Uterus (tissue), 4 donors: Measurements from ENCODE around the gene BCAN. TPM values are rescaled to one million over a fixed set of nuclear protein-coding genes. Genes with fewer than 3 reads are reported as not detected.

Experiments used
- DNase-seq, 2 donors: peaks; one replicate each; pipeline ENCODE4 v3.0.0-alpha.2; 2019 to 2020
- H3K27ac ChIP-seq, 2 donors: fragments of 200-600 bp; sonication (generic); 1 replicate in 1 of 2; 2 replicates in 1 of 2; pipeline ENCODE4 v1.5.1; 2016 to 2018
- H3K27me3 ChIP-seq, 2 donors: fragments of 200-600 bp; sonication (generic); one replicate each; pipeline ENCODE4 v1.5.1; 2018 to 2019; ENCODE audit warnings: control low read depth in 1 of 2
- H3K36me3 ChIP-seq, 2 donors: fragments of 200-600 bp; sonication (generic); one replicate each; pipeline ENCODE4 v1.5.1; 2019; ENCODE audit warnings: control low read depth in 1 of 2
- H3K4me1 ChIP-seq, 2 donors: fragments of 200-600 bp; sonication (generic); one replicate each; pipeline ENCODE4 v1.5.1; 2018 to 2019; ENCODE audit warnings: control low read depth in 1 of 2
- H3K4me3 ChIP-seq, 2 donors: fragments of 200-600 bp; sonication (generic); 1 replicate in 1 of 2; 2 replicates in 1 of 2; pipeline ENCODE4 v1.5.1; 2018 to 2019; ENCODE audit warnings: mild to moderate bottlenecking in 1 of 2
- H3K9me3 ChIP-seq, 2 donors: fragments of 200-600 bp; sonication (generic); one replicate each; pipeline ENCODE4 v1.5.1; 2019; ENCODE audit warnings: control low read depth in 1 of 2
- CTCF ChIP-seq, 4 experiments: fragments of 200-600 bp in 2 of 4; fragments of 450-650 bp in 2 of 4; sonication (generic) in 2 of 4; IDR thresholded peaks; one replicate each; pipeline ENCODE4 v1.5.1; 2016 to 2019; ENCODE audit warnings: antibody characterized with exemption in 4 of 4, mild to moderate bottlenecking in 2 of 4, moderate library complexity in 1 of 4
- POLR2A ChIP-seq, 2 donors: fragments of 450-650 bp; IDR thresholded peaks; one replicate each; pipeline ENCODE4 v1.6.1; 2016; ENCODE audit warnings: antibody characterized with exemption in 2 of 2, mild to moderate bottlenecking in 1 of 2, moderate library complexity in 1 of 2
- intact Hi-C: fragments of 100-400 bp; cut with DNase I; formaldehyde crosslinking; loops from one replicate; pipeline ENCODE4 v1.15.1; 2023; ENCODE audit warnings: low total_unique reads
- total RNA-seq, 4 donors: library from RNA; depleted of rRNA in 3 of 4; stranded (reverse); fragments of >200 nt in 3 of 4; gene quantifications; one replicate each; pipeline versions ENCODE4 v1.1.0 to v1.2.4, GENCODE V29; 2014 to 2023
- donor health status: DM: yes; HTN: yes; CAD: no.

Gene BCAN
- total RNA-seq, 4 donors from 2014 or later, result 2.3 to 3.0 (median 2.8) TPM; not detected in 1

- intact Hi-C loops, result no loop called here
- Histone ChIP-seq H3K36me3 (no peaks in the 10 kb centered on the region), H3K4me1 (no peaks in the 10 kb centered on the region), H3K9me3 (no peaks in the 10 kb centered on the region), H3K27me3 (no peaks in the 10 kb centered on the region), H3K27ac (peak overlapping the region; percentile 76 to 85), H3K4me3 (no peak overlapping the region)
- DNase-seq, result peak; percentile 63 to 89
- TF ChIP-seq CTCF (IDR thresholded peaks at IDR 0.05) (peak in 2 of 4 experiments; percentile 5 to 51), POLR2A (IDR thresholded peaks at IDR 0.05) (peak in 1 of 2 donors; percentile 16)
These were observed 25.5 kb upstream of the BCAN start for GRCh38 chr1:156616463-156616862.

- no peak for TF ChIP-seq CTCF (IDR thresholded peaks at IDR 0.05)
- no peak for TF ChIP-seq POLR2A (IDR thresholded peaks at IDR 0.05)
- Histone ChIP-seq H3K9me3 (no peaks in the 10 kb centered on the region), H3K36me3 (no peaks in the 10 kb centered on the region), H3K27me3 (peaks cover 0 to 1% of the 10 kb centered on the region in 2 donors), H3K27ac (peak within 1 kb of the TSS in 1 of 2 donors; percentile 27), H3K4me3 (no peak within 1 kb of the TSS), H3K4me1 (no peaks in the 10 kb centered on the region)
- DNase-seq, result no peak
- intact Hi-C loops, result no loop called here
These were observed 22.9 kb upstream of the BCAN start, which contains the start of gene HAPLN2 for GRCh38 chr1:156618853-156619581. Gene HAPLN2 (plus strand): TSS chr1:156619415. CDS start chr1:156623491, 4,076 bp downstream.

GRCh38 chr1:156619582-156619955 lies 22.3 kb upstream of the BCAN start:
- Histone ChIP-seq H3K36me3 (no peaks in the 10 kb centered on the region), H3K4me3 (no peak overlapping the region), H3K9me3 (no peaks in the 10 kb centered on the region), H3K27ac (peak overlapping the region in 1 of 2 donors; percentile 27), H3K4me1 (no peaks in the 10 kb centered on the region), H3K27me3 (peaks cover 0 to 7% of the 10 kb centered on the region in 2 donors)
- no peak for DNase-seq
- no peak for TF ChIP-seq POLR2A (IDR thresholded peaks at IDR 0.05)
- intact Hi-C loops, result no loop called here

- Histone ChIP-seq H3K27me3 (peaks cover 0 to 17% of the 10 kb centered on the region in 2 donors), H3K4me3 (no peak overlapping the region), H3K36me3 (no peaks in the 10 kb centered on the region), H3K9me3 (no peaks in the 10 kb centered on the region), H3K4me1 (no peaks in the 10 kb centered on the region), H3K27ac (no peak overlapping the region)
- intact Hi-C loops, result no loop called here
- no peak for DNase-seq
- TF ChIP-seq CTCF (IDR thresholded peaks at IDR 0.05), result no peak
- TF ChIP-seq POLR2A (IDR thresholded peaks at IDR 0.05), result no peak
These were observed 19.2 kb upstream of the BCAN start for GRCh38 chr1:156622581-156623297.

- peaks cover 0 to 17% of the 10 kb centered on the region in 2 donors for H3K27me3 ChIP-seq
- TF ChIP-seq CTCF (IDR thresholded peaks at IDR 0.05) (peak in 3 of 4 experiments; percentile 22 to 45 (median 36)), POLR2A (IDR thresholded peaks at IDR 0.05) (peak in 1 of 2 donors; percentile 23)
- H3K36me3 ChIP-seq, result no peaks in the 10 kb centered on the region
- H3K9me3 ChIP-seq, result no peaks in the 10 kb centered on the region
- H3K4me1 ChIP-seq, result no peaks in the 10 kb centered on the region
- intact Hi-C loops, result no loop called here
- DNase-seq, result peak; percentile 52 to 63
- H3K4me3 ChIP-seq, result peak overlapping the region; percentile 33 to 38
- peak overlapping the region; percentile 60 to 66 for H3K27ac ChIP-seq
These were observed 17.7 kb upstream of the BCAN start for GRCh38 chr1:156623946-156624813.
